Osteoblast (primary cell): ENCODE results near the gene HENMT1. TPM values are rescaled to one million over a fixed set of nuclear protein-coding genes. Genes with fewer than 3 reads are reported as not detected.

Experiments
- DNase-seq: peaks from one replicate; pipeline ENCODE4 v3.0.0; 2011; ENCODE audit warnings: low spot score, mixed read lengths; ENCODE audit not compliant: insufficient read length; ENCODE audit errors: missing footprints
- H2AFZ ChIP-seq: 2 replicates; pipeline ENCODE4 v1.6.0; 2011; ENCODE audit warnings: mild to moderate bottlenecking, low read length
- H3K27ac ChIP-seq: 2 replicates; pipeline ENCODE4 v1.5.1; 2011; ENCODE audit warnings: mild to moderate bottlenecking, low read depth, low read length, moderate library complexity
- H3K27me3 ChIP-seq: 2 replicates; pipeline ENCODE4 v1.6.0; 2012; ENCODE audit warnings: mild to moderate bottlenecking, control low read depth, inconsistent platforms, low read length, moderate library complexity; ENCODE audit not compliant: insufficient read depth
- H3K36me3 ChIP-seq: 2 replicates; pipeline ENCODE4 v1.5.1; 2011; ENCODE audit warnings: mild to moderate bottlenecking, low read length, control low read depth, moderate library complexity; ENCODE audit not compliant: insufficient read depth
- H3K4me1 ChIP-seq: 2 replicates; pipeline ENCODE4 v1.5.1; 2011; ENCODE audit warnings: mild to moderate bottlenecking, low read length, control low read depth, moderate library complexity; ENCODE audit not compliant: insufficient read depth
- H3K4me2 ChIP-seq: 2 replicates; pipeline ENCODE4 v1.6.0; 2011; ENCODE audit warnings: mild to moderate bottlenecking, low read length; ENCODE audit not compliant: insufficient read depth
- H3K4me3 ChIP-seq: fragments of 200-600 bp; sonication (generic); 3 replicates; pipeline ENCODE4 v1.5.1; 2012; ENCODE audit warnings: mild to moderate bottlenecking, low read length, inconsistent platforms; ENCODE audit not compliant: insufficient read depth
- H3K79me2 ChIP-seq: 2 replicates; pipeline ENCODE4 v1.6.0; 2012; ENCODE audit warnings: mild to moderate bottlenecking, low read length, control low read depth, inconsistent platforms; ENCODE audit not compliant: insufficient read depth
- H3K9me3 ChIP-seq: 2 replicates; pipeline ENCODE4 v1.5.1; 2011; ENCODE audit warnings: low read depth, low read length, control low read depth
- H4K20me1 ChIP-seq: 2 replicates; pipeline ENCODE4 v1.6.0; 2012; ENCODE audit warnings: mild to moderate bottlenecking, low read length, control low read depth; ENCODE audit not compliant: insufficient read depth
- CTCF ChIP-seq: IDR thresholded peaks from 2 replicates; pipeline ENCODE4 v1.5.1; 2011; ENCODE audit warnings: mild to moderate bottlenecking, low read depth, low read length, moderate library complexity; ENCODE audit errors: extremely low read depth
- total RNA-seq: library from RNA; depleted of rRNA; stranded (reverse); fragments of >200 nt; gene quantifications from 2 replicates; pipeline ENCODE4 v1.2.3, GENCODE V29; 2012

The HENMT1 gene
- total RNA-seq, 1 donor = 4.7 TPM

GRCh38 chr1:108627951-108628350 is 32.9 kb downstream of the HENMT1 start:
- Histone ChIP-seq H3K79me2 (no peaks in the 10 kb centered on the region), H3K4me1 (no peaks in the 10 kb centered on the region), H3K27me3 (no peaks in the 10 kb centered on the region), H3K36me3 (no peaks in the 10 kb centered on the region), H4K20me1 (no peaks in the 10 kb centered on the region), H3K4me3 (no peak overlapping the region), H3K4me2 (no peak overlapping the region), H3K9me3 (no peaks in the 10 kb centered on the region), H3K27ac (no peak overlapping the region), H2AFZ (no peak overlapping the region)
- DNase-seq = no peak
- TF ChIP-seq CTCF = no peak

GRCh38 chr1:108627256-108627655 is 33.6 kb downstream of the HENMT1 start:
- no peaks in the 10 kb centered on the region for H3K36me3 ChIP-seq
- no peaks in the 10 kb centered on the region for H3K4me1 ChIP-seq
- no peaks in the 10 kb centered on the region for H3K9me3 ChIP-seq
- no peaks in the 10 kb centered on the region for H3K79me2 ChIP-seq
- H3K4me2 ChIP-seq = no peak overlapping the region
- no peaks in the 10 kb centered on the region for H4K20me1 ChIP-seq
- H2AFZ ChIP-seq = no peak overlapping the region
- H3K4me3 ChIP-seq = no peak overlapping the region
- no peak overlapping the region for H3K27ac ChIP-seq
- no peak for DNase-seq
- no peaks in the 10 kb centered on the region for H3K27me3 ChIP-seq
- no peak for TF ChIP-seq CTCF

- no peak overlapping the region for H3K4me2 ChIP-seq
- no peaks in the 10 kb centered on the region for H4K20me1 ChIP-seq
- no peaks in the 10 kb centered on the region for H3K4me1 ChIP-seq
- no peaks in the 10 kb centered on the region for H3K36me3 ChIP-seq
- TF ChIP-seq CTCF = no peak
- H3K9me3 ChIP-seq = no peaks in the 10 kb centered on the region
- no peak for DNase-seq
- no peaks in the 10 kb centered on the region for H3K27me3 ChIP-seq
- no peak overlapping the region for H3K4me3 ChIP-seq
- no peak overlapping the region for H2AFZ ChIP-seq
- H3K27ac ChIP-seq = no peak overlapping the region
- H3K79me2 ChIP-seq = no peaks in the 10 kb centered on the region
Observed at GRCh38 chr1:108624069-108624468, 36.8 kb downstream of the HENMT1 start.

- Histone ChIP-seq H3K79me2 (no peaks in the 10 kb centered on the region), H3K4me2 (no peak overlapping the region), H3K9me3 (no peaks in the 10 kb centered on the region), H3K36me3 (no peaks in the 10 kb centered on the region), H4K20me1 (no peaks in the 10 kb centered on the region), H3K4me1 (no peaks in the 10 kb centered on the region), H3K27me3 (no peaks in the 10 kb centered on the region), H2AFZ (no peak overlapping the region), H3K27ac (no peak overlapping the region), H3K4me3 (no peak overlapping the region)
- TF ChIP-seq CTCF = no peak
- DNase-seq = no peak
Observed at GRCh38 chr1:108617724-108618056, 43.2 kb downstream of the HENMT1 start.
